ENCODE data around the gene RAD18.

The RAD18 gene

DNA sequence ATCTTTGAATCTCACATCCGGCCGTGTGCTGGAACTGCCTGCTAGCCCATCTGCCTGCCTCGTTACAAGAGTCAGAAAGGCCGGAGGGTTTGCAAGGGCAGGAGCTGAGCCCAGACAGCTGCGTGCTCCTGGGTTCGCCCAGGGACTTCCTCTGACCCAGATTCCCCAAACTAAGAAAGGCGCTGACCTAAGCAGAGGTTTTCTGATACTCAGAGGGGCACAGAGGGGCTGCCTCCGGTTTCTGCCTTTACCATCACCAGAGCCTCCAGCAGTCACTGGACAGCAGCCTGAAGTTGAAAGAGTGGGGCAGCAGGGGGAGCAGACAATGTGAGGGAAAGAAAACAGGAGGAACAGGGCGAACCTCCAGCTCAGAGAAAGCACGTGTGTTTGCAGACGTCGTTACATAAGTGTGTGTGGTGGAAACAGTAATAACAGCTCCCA, 33.4 kb upstream of the RAD18 start:
- ChIA-PET POLR2A (no interaction called here), CTCF (interaction anchor here (0.7 to 1.2 kb wide), 3 partner anchors 9 to 19 kb away, joined by 3 to 5 read pairs (median 3); no protein-coding TSS in a partner anchor)
- H3K27ac ChIP-seq (ENCODE audit: extremely low read depth, low read depth, low read length): no peak overlapping the region
- H3K36me3 ChIP-seq (ENCODE audit: control insufficient read depth in 2 of 2, insufficient read depth in 1 of 2, low read length in 2 of 2): no peaks in the 10 kb centered on the region
- no peaks in the 10 kb centered on the region for H3K9me3 ChIP-seq (ENCODE audit: control insufficient read depth, insufficient read depth, low read depth, low read length)
- H3K4me3 ChIP-seq (ENCODE audit: low read depth, low read length): no peak overlapping the region
- TF ChIP-seq ZNF366 (tag by site-specific recombination; conservative IDR thresholded peaks at IDR 0.05): no peak
- TF ChIP-seq, protein P1, sequence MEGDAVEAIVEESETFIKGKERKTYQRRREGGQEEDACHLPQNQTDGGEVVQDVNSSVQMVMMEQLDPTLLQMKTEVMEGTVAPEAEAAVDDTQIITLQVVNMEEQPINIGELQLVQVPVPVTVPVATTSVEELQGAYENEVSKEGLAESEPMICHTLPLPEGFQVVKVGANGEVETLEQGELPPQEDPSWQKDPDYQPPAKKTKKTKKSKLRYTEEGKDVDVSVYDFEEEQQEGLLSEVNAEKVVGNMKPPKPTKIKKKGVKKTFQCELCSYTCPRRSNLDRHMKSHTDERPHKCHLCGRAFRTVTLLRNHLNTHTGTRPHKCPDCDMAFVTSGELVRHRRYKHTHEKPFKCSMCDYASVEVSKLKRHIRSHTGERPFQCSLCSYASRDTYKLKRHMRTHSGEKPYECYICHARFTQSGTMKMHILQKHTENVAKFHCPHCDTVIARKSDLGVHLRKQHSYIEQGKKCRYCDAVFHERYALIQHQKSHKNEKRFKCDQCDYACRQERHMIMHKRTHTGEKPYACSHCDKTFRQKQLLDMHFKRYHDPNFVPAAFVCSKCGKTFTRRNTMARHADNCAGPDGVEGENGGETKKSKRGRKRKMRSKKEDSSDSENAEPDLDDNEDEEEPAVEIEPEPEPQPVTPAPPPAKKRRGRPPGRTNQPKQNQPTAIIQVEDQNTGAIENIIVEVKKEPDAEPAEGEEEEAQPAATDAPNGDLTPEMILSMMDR (tag by site-specific recombination; IDR thresholded peaks at IDR 0.05): 0 out of 2 replicates have a peak, but pooled peaks have one; percentile 12
- H3K4me1 ChIP-seq (ENCODE audit: control insufficient read depth, insufficient read depth, low read length): no peaks in the 10 kb centered on the region

GRCh38 chr3:8996216-8996615, 32.9 kb upstream of the RAD18 start:
- POLR2A ChIA-PET: no interaction called here
- no peak overlapping the region for H3K4me3 ChIP-seq (ENCODE audit: low read depth, low read length)
- no peaks in the 10 kb centered on the region for H3K36me3 ChIP-seq (ENCODE audit: control insufficient read depth in 2 of 2, insufficient read depth in 1 of 2, low read length in 2 of 2)
- H3K27ac ChIP-seq (ENCODE audit: extremely low read depth, low read depth, low read length): no peak overlapping the region
- CTCF ChIA-PET: interaction anchor here (0.6 to 1.2 kb wide), 4 partner anchors 9 to 333 kb away, joined by 3 to 5 read pairs (median 3); no protein-coding TSS in a partner anchor
- no peaks in the 10 kb centered on the region for H3K9me3 ChIP-seq (ENCODE audit: control insufficient read depth, insufficient read depth, low read depth, low read length)
- H3K4me1 ChIP-seq (ENCODE audit: control insufficient read depth, insufficient read depth, low read length): no peaks in the 10 kb centered on the region
- TF ChIP-seq ZNF2 (tag by site-specific recombination; IDR thresholded peaks at IDR 0.05): no peak
- TF ChIP-seq SCRT2 (tag by site-specific recombination; IDR thresholded peaks at IDR 0.05): no peak
- TF ChIP-seq, protein P2, sequence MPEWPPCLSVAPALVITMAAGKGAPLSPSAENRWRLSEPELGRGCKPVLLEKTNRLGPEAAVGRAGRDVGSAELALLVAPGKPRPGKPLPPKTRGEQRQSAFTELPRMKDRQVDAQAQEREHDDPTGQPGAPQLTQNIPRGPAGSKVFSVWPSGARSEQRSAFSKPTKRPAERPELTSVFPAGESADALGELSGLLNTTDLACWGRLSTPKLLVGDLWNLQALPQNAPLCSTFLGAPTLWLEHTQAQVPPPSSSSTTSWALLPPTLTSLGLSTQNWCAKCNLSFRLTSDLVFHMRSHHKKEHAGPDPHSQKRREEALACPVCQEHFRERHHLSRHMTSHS (tag by site-specific recombination; IDR thresholded peaks at IDR 0.05): no peak
- TF ChIP-seq WT1 (tag by site-specific recombination; IDR thresholded peaks at IDR 0.05): no peak
- no peak for TF ChIP-seq ZNF658 (tag by site-specific recombination; IDR thresholded peaks at IDR 0.05)
- TF ChIP-seq ZNF138 (tag by site-specific recombination; IDR thresholded peaks at IDR 0.05; ENCODE audit: borderline replicate concordance): no peak
- TF ChIP-seq, protein P3, sequence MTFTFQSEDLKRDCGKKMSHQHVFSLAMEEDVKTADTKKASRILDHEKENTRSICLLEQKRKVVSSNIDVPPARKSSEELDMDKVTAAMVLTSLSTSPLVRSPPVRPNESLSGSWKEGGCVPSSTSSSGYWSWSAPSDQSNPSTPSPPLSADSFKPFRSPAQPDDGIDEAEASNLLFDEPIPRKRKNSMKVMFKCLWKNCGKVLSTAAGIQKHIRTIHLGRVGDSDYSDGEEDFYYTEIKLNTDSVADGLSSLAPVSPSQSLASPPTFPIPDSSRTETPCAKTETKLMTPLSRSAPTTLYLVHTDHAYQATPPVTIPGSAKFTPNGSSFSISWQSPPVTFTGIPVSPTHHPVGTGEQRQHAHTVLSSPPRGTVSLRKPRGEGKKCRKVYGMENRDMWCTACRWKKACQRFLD (tag by site-specific recombination; IDR thresholded peaks at IDR 0.05): no peak
- TF ChIP-seq ZBTB20 (tag by site-specific recombination; IDR thresholded peaks at IDR 0.05): no peak
- TF ChIP-seq HIC1 (tag by site-specific recombination; IDR thresholded peaks at IDR 0.05): no peak
- no peak for TF ChIP-seq ZNF555 (tag by site-specific recombination; conservative IDR thresholded peaks at IDR 0.05)
- no peak for TF ChIP-seq ZNF366 (tag by site-specific recombination; conservative IDR thresholded peaks at IDR 0.05)
- no peak for TF ChIP-seq ZNF677 (tag by site-specific recombination; IDR thresholded peaks at IDR 0.05)
- TF ChIP-seq, protein P4, sequence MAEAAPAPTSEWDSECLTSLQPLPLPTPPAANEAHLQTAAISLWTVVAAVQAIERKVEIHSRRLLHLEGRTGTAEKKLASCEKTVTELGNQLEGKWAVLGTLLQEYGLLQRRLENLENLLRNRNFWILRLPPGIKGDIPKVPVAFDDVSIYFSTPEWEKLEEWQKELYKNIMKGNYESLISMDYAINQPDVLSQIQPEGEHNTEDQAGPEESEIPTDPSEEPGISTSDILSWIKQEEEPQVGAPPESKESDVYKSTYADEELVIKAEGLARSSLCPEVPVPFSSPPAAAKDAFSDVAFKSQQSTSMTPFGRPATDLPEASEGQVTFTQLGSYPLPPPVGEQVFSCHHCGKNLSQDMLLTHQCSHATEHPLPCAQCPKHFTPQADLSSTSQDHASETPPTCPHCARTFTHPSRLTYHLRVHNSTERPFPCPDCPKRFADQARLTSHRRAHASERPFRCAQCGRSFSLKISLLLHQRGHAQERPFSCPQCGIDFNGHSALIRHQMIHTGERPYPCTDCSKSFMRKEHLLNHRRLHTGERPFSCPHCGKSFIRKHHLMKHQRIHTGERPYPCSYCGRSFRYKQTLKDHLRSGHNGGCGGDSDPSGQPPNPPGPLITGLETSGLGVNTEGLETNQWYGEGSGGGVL (tag by site-specific recombination; IDR thresholded peaks at IDR 0.05): no peak
- TF ChIP-seq, protein P5, sequence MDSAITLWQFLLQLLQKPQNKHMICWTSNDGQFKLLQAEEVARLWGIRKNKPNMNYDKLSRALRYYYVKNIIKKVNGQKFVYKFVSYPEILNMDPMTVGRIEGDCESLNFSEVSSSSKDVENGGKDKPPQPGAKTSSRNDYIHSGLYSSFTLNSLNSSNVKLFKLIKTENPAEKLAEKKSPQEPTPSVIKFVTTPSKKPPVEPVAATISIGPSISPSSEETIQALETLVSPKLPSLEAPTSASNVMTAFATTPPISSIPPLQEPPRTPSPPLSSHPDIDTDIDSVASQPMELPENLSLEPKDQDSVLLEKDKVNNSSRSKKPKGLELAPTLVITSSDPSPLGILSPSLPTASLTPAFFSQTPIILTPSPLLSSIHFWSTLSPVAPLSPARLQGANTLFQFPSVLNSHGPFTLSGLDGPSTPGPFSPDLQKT (IDR thresholded peaks at IDR 0.05; ENCODE audit: borderline replicate concordance, low read depth, low read length): no peak
- no peak for TF ChIP-seq ZNF501 (tag by site-specific recombination; IDR thresholded peaks at IDR 0.05)
- TF ChIP-seq ZNF416 (tag by site-specific recombination; IDR thresholded peaks at IDR 0.05): no peak
- TF ChIP-seq YY2 (tag by site-specific recombination; IDR thresholded peaks at IDR 0.05): no peak
- TF ChIP-seq ZBTB1 (tag by site-specific recombination; IDR thresholded peaks at IDR 0.05): no peak
- TF ChIP-seq ZNF132 (tag by site-specific recombination; IDR thresholded peaks at IDR 0.05; ENCODE audit: borderline replicate concordance): no peak
